Thyroid gland (tissue), 4 donors: Measurements from ENCODE around the gene METTL25. TPM values are rescaled to one million over a fixed set of nuclear protein-coding genes. Genes with fewer than 3 reads are reported as not detected.

Experiments used
- DNase-seq, 2 donors: peaks; one replicate each; pipeline ENCODE4 v3.0.0-alpha.2; 2019
- H3K27ac ChIP-seq, 3 donors: fragments of 200-600 bp; sonication (generic); 1 replicate in 2 of 3; 2 replicates in 1 of 3; pipeline ENCODE4 v1.5.1; 2016 to 2019; ENCODE audit warnings: mild to moderate bottlenecking in 1 of 3, moderate library complexity in 1 of 3
- H3K27me3 ChIP-seq: fragments of 200-600 bp; sonication (generic); one replicate; pipeline ENCODE4 v1.5.1; 2019
- H3K36me3 ChIP-seq, 2 donors: fragments of 200-600 bp; sonication (generic); one replicate each; pipeline ENCODE4 v1.5.1; 2016 to 2019
- H3K4me1 ChIP-seq, 2 donors: fragments of 200-600 bp; sonication (generic); one replicate each; pipeline ENCODE4 v1.5.1; 2017 to 2019
- H3K4me3 ChIP-seq, 3 donors: fragments of 200-600 bp; sonication (generic); replicated peaks in 1 of 3; 1 replicate in 2 of 3; 2 replicates in 1 of 3; pipeline ENCODE4 v1.5.1; 2016; ENCODE audit warnings: mild to moderate bottlenecking in 1 of 3
- H3K9me3 ChIP-seq: fragments of 200-600 bp; sonication (generic); one replicate; pipeline ENCODE4 v1.5.1; 2017
- CTCF ChIP-seq, 6 experiments: fragments of 200-600 bp in 3 of 6; fragments of 450-650 bp in 3 of 6; sonication (generic) in 3 of 6; IDR thresholded peaks; one replicate each; pipeline ENCODE4 v1.5.1; 2016 to 2019; ENCODE audit warnings: antibody characterized with exemption in 6 of 6, mild to moderate bottlenecking in 2 of 6, inconsistent platforms in 1 of 6, moderate library complexity in 1 of 6
- POLR2A ChIP-seq, 2 donors: fragments of 450-650 bp; IDR thresholded peaks; one replicate each; pipeline ENCODE4 v1.6.1; 2017; ENCODE audit warnings: antibody characterized with exemption in 2 of 2, mild to moderate bottlenecking in 2 of 2, moderate library complexity in 1 of 2
- WGBS, 2 donors: methylation state at CpG; one replicate each; pipeline ENCODE4 v1.1.5; 2017; 5-methylcytosine and 5-hydroxymethylcytosine counted together
- intact Hi-C: fragments of 100-400 bp; cut with DNase I; formaldehyde crosslinking; loops from one replicate; pipeline ENCODE4 v1.15.1; 2023
- total RNA-seq, 4 donors: library from RNA; depleted of rRNA; stranded (reverse); fragments of >200 nt; gene quantifications; one replicate each; pipeline ENCODE4 v1.2.3, GENCODE V29; 2016

Gene METTL25
- total RNA-seq, 4 donors from 2014 or later: 40.2 to 58.4 (median 49.3) TPM

- H3K27ac ChIP-seq: no peak overlapping the region
- intact Hi-C loops: no loop called here
These were observed 146.8 kb downstream of the METTL25 start for GRCh38 chr12:82505150-82505549.

GRCh38 chr12:82507686-82508085 is 149.4 kb downstream of the METTL25 start:
- intact Hi-C loops: no loop called here
- 81 to 90% methylated on average over 2 of the region's 2 CpGs for WGBS, 2 donors

More at GRCh38 chr12:82505150-82505549, 146.8 kb downstream of the METTL25 start:
- no peaks in the 10 kb centered on the region for H3K9me3 ChIP-seq
- H3K4me3 ChIP-seq: no peak overlapping the region
- no peaks in the 10 kb centered on the region for H3K4me1 ChIP-seq
- TF ChIP-seq CTCF (IDR thresholded peaks at IDR 0.05) (no peak), POLR2A (IDR thresholded peaks at IDR 0.05) (no peak)
- no peaks in the 10 kb centered on the region for H3K27me3 ChIP-seq
- 56 to 59% methylated on average over 3 of the region's 3 CpGs for WGBS, 2 donors
- H3K36me3 ChIP-seq: no peaks in the 10 kb centered on the region
- DNase-seq: no peak

DNA sequence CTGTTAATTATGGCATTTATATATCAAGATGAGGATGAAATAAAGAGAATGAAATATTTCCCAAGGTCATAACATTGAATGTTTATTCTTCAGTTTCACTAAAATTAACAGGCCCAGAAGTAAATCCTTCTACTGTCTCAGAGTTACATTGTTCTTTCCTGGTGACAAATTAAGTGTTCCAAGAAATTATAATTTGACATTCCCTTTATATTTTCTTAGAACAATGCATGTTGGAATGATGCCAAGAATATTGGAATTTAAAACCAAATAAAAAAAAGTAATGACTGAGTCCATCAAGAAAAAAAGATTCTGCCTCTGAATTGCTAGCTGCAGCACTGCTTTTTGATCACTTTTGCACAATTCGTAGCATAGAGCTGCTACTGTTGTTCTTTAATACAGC is 152.1 kb downstream of the METTL25 start:
- Histone ChIP-seq H3K27me3 (no peaks in the 10 kb centered on the region), H3K9me3 (no peaks in the 10 kb centered on the region), H3K4me1 (no peaks in the 10 kb centered on the region), H3K27ac (no peak overlapping the region), H3K36me3 (no peaks in the 10 kb centered on the region), H3K4me3 (no peak overlapping the region)
- TF ChIP-seq CTCF (IDR thresholded peaks at IDR 0.05) (no peak), POLR2A (IDR thresholded peaks at IDR 0.05) (no peak)
- DNase-seq: no peak
- intact Hi-C loops: no loop called here
- 88 to 92% methylated on average over 1 of the region's 1 CpG for whole genome bisulfite sequencing, 2 donors

More at GRCh38 chr12:82507686-82508085, 149.4 kb downstream of the METTL25 start:
- DNase-seq: no peak
- no peaks in the 10 kb centered on the region for H3K27me3 ChIP-seq
- no peaks in the 10 kb centered on the region for H3K4me1 ChIP-seq
- no peak for TF ChIP-seq POLR2A (IDR thresholded peaks at IDR 0.05)
- no peak for TF ChIP-seq CTCF (IDR thresholded peaks at IDR 0.05)
- H3K9me3 ChIP-seq: no peaks in the 10 kb centered on the region
- no peak overlapping the region for H3K4me3 ChIP-seq
- H3K36me3 ChIP-seq: no peaks in the 10 kb centered on the region
- H3K27ac ChIP-seq: no peak overlapping the region

DNA sequence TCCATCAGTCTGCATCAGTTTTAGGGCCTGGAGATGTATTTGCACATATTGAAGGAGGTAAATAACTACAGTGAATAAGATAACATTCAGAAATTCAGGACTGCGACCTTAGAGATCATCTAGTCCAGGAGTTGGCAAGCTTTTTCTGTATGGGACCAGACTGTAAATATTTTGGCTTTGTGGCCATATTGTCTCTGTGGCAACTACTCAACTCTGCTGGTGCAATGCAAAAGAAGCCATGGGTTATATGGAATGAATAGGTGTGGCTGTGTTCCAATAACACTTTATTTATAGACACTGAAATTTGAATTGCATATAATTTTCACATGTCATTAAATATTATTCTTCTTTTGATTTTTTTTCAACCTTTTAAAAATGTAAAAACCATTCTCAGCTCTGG is 156.6 kb downstream of the METTL25 start:
- intact Hi-C loops: no loop called here
- Histone ChIP-seq H3K36me3 (no peaks in the 10 kb centered on the region), H3K9me3 (no peaks in the 10 kb centered on the region), H3K27ac (no peak overlapping the region), H3K4me1 (no peaks in the 10 kb centered on the region), H3K4me3 (no peak overlapping the region), H3K27me3 (no peaks in the 10 kb centered on the region)
- DNase-seq: no peak
- no peak for TF ChIP-seq POLR2A (IDR thresholded peaks at IDR 0.05)
- no peak for TF ChIP-seq CTCF (IDR thresholded peaks at IDR 0.05)
- 87 to 89% methylated on average over 1 of the region's 1 CpG for WGBS, 2 donors

DNA sequence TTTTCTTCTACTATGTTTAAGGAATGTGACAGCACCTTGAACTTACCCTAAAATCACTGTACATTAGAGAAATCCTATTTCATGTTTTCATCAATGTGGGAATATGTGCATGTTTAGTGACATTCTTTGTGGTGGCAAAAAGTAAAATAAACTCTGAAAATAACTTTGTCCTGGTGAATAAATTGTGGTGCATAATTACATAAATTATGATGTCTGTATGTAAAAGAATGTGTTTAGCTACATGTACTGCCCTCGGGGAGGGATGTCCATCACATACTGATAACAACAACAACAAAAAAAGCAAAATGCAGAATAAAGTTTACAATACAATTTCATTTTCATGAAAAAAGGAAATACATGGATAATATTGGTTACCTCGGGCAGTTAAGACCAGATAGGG is 157.3 kb downstream of the METTL25 start:
- intact Hi-C loops: no loop called here
- H3K27ac ChIP-seq: no peak overlapping the region
- H3K4me3 ChIP-seq: no peak overlapping the region
- H3K9me3 ChIP-seq: no peaks in the 10 kb centered on the region
- H3K4me1 ChIP-seq: no peaks in the 10 kb centered on the region
- 79 to 85% methylated on average over 2 of the region's 2 CpGs for WGBS, 2 donors
- no peaks in the 10 kb centered on the region for H3K36me3 ChIP-seq
- no peak for TF ChIP-seq CTCF (IDR thresholded peaks at IDR 0.05)
- TF ChIP-seq POLR2A (IDR thresholded peaks at IDR 0.05): no peak
- no peaks in the 10 kb centered on the region for H3K27me3 ChIP-seq
- DNase-seq: no peak
